Stimulated activated naive CD4-positive, alpha-beta T cell (primary cell): ENCODE results near the gene TIGD3.

Experiments
- DNase-seq, 6 experiments: peaks; one replicate each; lab custom pipeline; 2025; lab: John Stamatoyannopoulos, UW

The TIGD3 gene

GRCh38 chr11:65390099-65390941 lies 35.8 kb downstream of the TIGD3 start:
- no peak for DNase-seq

- DNase-seq: no peak
Observed at GRCh38 chr11:65390996-65391395, 36.4 kb downstream of the TIGD3 start.

GRCh38 chr11:65392186-65392829 lies 37.8 kb downstream of the TIGD3 start:
- no peak for DNase-seq

GRCh38 chr11:65392899-65393298 lies 38.3 kb downstream of the TIGD3 start:
- DNase-seq: no peak

GRCh38 chr11:65393513-65394079 lies 39.0 kb downstream of the TIGD3 start:
- DNase-seq: no peak

GRCh38 chr11:65394125-65394536 lies 39.6 kb downstream of the TIGD3 start:
- DNase-seq: no peak

- no peak for DNase-seq
Observed at GRCh38 chr11:65395961-65396530, 41.5 kb downstream of the TIGD3 start.

- no peak for DNase-seq
Observed at GRCh38 chr11:65396769-65397745, 42.5 kb downstream of the TIGD3 start.

GRCh38 chr11:65398362-65398910 lies 43.9 kb downstream of the TIGD3 start:
- no peak for DNase-seq

- no peak for DNase-seq
Observed at GRCh38 chr11:65399249-65399648, 44.7 kb downstream of the TIGD3 start.

GRCh38 chr11:65399845-65400244 lies 45.3 kb downstream of the TIGD3 start:
- no peak for DNase-seq

- DNase-seq: no peak
Observed at GRCh38 chr11:65400307-65401072, 45.9 kb downstream of the TIGD3 start.

- no peak for DNase-seq
Observed at GRCh38 chr11:65401073-65401802, 46.7 kb downstream of the TIGD3 start.

- DNase-seq: no peak
Observed at GRCh38 chr11:65401803-65402248, 47.3 kb downstream of the TIGD3 start.

GRCh38 chr11:65402790-65403189 lies 48.2 kb downstream of the TIGD3 start:
- no peak for DNase-seq

GRCh38 chr11:65403607-65404121 lies 49.1 kb downstream of the TIGD3 start:
- no peak for DNase-seq

GRCh38 chr11:65404210-65404609 lies 49.7 kb downstream of the TIGD3 start:
- no peak for DNase-seq

GRCh38 chr11:65404638-65405339 lies 50.2 kb downstream of the TIGD3 start:
- DNase-seq: no peak
